ENCODE measurements around the gene MAD1L1.

Gene MAD1L1

GRCh38 chr7:2099048-2099957 is 133.4 kb downstream of the MAD1L1 start:
- no peak for DNase-seq

GRCh38 chr7:2098496-2098895 is 134.2 kb downstream of the MAD1L1 start:
- DNase-seq, result no peak

- DNase-seq, result no peak
These were observed 134.7 kb downstream of the MAD1L1 start for GRCh38 chr7:2098056-2098455.

GRCh38 chr7:2097492-2097891 is 135.3 kb downstream of the MAD1L1 start:
- DNase-seq, result no peak

- DNase-seq, result no peak
These were observed 135.9 kb downstream of the MAD1L1 start for GRCh38 chr7:2096692-2097387.

GRCh38 chr7:2095436-2095835 is 137.3 kb downstream of the MAD1L1 start:
- DNase-seq, result no peak

DNA sequence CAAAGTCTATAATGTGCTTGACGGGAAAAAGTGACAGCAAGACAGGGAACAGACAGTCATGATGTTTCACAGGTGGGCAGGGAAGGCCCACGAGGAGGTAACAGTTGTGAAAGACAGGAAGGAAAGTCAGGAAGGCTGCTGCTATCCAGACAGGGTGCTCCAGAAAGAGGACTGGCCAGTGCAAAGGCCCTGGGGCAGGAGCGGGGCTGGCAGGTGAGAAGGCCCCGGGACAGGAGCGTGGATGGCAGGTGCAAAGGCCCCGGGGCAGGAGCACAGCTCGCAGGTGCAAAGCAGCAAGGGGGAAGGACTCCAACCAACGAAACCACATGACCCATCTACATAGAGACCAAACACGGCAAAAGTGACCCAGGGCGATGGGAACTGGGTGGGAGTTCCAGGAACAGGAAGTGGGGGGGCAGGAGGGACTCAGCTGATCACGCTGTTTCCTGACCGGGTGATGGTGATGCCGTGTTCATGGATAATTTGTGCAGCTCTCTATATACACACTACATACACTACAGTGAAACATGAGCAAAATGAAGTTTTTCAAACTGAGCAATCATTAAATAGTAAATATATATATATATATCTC is 138.2 kb downstream of the MAD1L1 start:
- no peak for DNase-seq

- no peak for DNase-seq
These were observed 138.9 kb downstream of the MAD1L1 start for GRCh38 chr7:2093843-2094220.

DNA sequence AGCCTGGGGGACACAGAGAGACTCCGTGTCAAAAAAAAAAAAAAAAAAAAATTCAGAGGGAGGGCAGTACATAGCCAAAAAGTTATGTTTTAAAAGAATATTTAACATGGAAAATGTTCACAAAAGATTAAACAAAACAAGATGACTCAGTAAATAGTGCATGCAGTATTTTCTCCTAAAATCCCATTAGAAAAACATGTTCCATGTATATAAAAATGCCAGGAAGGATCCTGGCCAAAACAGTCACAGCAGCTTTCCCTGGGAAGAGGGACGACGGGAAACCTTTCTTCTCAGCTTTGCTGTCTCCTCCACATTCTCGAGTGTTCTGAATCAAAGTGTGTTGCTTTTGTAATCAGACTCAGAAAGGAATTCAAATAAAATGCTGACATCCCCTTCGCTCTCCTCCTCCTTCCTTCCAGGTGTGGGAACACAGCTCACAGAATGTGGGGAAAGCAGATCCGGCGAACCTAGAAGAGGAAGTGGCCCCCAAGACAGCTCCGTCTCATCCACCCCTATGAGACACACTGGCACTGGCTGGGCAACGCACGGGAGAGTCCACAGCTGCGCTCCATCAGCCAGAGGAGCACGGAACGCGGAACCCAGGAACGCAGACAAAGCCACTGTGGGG is 139.4 kb downstream of the MAD1L1 start:
- no peak for DNase-seq

DNA sequence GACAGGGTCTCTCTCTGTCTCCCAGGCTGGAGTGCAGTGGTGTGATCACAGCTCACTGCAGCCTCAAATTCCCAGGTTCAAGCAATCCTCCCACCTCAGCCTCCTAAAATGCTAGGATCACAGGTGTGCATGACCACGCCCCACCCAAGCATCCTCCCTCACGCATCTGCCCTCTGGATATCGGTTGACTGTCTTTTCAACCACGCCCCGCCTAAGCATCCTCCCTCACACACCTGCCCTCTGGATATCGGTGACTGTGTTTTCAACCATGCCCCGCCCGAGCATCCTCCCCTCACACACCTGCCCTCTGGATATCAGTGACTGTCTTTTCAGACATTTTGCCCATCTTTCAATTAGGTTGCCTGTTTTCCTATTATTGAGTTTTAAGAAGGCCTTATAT is 140.5 kb downstream of the MAD1L1 start:
- DNase-seq, result no peak

DNA sequence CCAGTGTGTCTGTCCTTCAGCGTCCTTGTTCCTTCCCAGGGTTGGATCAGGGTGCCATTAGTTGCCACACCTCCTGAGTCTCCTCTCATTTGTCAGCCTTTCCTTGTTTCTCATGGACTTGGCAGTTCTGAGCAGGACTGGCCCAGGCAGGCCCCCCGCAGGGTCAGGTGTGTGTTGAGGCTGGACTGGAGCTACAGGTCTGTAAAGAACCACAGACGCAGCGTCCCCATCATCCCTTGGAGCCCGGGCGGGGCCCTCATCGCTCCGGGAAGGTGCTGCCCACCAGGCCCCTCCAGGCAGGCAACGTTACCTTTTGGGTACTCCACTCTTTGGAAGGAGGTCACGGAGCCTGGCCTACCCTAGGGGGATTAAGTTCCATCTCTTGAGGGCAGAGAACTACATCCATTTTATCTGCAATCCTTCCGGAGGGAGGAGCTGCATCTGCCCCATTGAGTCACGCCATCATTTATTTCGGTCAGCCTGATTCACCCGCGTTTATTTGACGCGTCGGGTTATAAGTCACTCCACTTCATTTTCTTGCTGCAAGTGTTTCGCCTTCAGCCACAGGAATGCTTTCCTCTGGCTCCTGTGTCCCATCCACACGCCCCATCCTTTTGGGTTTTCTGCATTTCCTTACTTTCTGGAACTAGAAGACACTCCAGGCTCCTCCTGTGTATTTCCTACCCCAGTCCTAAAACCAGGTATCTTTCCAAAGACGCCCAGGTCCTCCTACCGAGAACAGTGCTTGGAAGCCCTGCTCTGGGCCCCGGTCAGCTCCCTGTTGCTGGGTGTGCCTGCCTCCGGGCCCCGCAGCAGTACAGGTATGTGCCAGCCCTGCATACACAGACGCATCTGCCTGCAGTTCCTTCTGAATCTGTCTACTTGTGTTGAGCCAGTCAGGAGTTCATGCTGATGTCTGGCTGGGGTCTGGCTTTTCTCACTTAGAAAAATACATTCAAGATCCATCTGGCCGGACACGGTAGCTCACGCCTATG is 141.9 kb downstream of the MAD1L1 start:
- no peak for DNase-seq

DNA sequence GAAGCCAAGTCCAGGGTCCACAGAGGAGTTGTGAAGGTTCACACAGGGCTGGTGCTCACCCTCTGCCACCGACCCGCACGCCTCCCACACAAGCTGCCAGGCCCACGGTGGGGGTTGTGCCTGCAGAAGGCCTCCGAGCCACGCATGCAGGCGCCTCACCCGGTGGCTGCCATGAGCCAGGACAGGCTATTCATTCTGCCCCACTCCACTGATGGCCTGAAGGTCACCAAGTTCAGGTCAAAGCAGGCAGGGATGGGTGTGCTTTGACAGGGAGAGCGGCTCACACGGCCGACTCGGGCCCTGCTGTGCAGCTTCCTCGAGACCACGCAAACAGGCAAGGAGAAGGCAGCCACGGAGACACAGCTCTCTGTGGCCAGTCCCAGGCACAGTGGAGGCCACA is 143.9 kb downstream of the MAD1L1 start:
- no peak for DNase-seq

DNA sequence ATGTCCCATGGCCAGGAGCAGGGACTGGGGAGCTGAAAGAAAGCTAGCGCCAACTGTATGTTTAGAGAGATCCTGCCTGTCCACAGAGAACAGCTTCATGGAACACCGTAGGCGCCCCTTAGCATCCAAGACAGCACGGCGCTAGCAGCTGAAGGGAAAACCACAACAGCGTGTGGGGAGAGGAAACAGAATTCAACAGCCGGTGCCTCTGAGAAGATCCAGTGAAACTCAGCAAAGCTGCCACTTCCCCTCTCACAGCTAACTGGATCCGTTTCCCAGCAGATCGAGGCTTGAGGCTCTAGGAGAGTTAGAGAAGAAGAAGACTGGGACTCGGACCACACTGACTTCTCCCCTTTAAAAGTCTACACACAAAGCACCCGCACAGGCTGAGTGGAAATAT is 145.0 kb downstream of the MAD1L1 start:
- no peak for DNase-seq

DNA sequence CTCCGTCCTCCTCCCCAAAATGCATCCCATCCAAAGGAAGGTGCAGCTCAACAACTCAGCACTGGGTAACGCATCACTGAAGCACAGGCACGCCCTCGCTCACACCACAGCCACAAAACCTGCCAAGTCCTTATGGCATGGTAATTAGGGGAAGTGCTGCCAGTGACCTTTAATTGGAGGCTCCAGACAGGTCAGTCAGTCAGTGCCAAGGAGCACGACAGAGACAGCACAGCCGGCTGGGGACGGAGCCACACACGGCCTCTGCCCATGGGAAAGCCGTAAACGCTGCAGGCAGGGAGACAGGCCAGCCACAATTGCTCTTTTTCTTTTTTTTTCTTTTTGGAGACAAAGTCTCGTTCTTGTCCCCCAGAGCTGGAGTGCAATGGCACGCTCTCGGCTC is 146.5 kb downstream of the MAD1L1 start:
- DNase-seq, result no peak

DNA sequence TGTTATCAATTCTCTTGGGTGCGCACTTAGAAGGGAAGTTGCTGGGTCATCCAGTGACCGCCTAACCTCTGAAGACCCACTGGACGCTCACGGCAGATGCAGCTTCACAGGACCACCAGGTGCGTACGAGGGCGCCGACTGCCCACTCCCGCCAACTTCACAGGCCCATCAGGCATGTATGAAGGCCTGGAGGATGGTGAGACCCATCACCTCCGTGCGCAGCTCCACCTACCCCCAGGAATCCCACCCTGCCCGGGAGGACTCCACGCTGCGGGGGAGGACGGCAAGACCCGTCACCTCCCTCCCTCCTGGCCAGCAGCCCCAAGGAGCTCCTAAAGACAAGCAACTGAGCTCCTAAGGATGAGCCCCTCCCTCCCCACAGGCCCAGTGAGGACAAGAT is 146.9 kb downstream of the MAD1L1 start:
- DNase-seq, result no peak

DNA sequence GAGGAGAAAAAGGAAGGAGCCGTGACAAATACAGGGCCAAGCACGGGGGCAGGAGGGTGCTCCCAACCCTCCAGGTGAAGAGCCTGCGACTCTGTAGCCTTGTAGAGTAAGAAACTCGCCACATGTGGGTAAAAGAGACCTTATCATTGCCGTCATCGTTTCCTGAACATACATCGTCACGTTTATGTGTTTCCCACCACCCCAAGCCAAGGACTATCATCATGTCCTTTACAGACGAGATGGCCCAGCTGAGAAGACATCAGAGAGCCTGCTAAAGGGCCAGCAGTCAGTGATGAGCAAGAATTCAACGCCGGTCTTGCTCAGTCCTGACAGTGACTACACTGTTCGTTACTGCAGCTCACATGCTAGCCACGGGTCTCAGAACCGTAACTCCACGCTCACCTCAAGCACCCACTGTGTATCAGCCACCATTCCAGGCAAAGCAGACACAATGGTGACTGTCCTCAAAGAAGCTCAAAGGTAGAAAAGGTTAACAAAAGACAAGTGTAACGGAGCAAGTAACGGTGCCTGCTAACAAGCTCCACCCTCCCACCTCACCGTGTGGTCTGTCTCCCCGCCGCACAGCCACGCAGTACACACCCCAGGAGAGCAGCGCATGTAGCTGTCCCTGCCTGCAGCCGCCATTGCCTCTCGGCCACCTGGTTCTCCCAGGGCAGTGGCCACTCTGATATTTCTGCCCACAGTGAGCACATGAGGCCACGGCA is 147.8 kb downstream of the MAD1L1 start:
- DNase-seq, result no peak

DNA sequence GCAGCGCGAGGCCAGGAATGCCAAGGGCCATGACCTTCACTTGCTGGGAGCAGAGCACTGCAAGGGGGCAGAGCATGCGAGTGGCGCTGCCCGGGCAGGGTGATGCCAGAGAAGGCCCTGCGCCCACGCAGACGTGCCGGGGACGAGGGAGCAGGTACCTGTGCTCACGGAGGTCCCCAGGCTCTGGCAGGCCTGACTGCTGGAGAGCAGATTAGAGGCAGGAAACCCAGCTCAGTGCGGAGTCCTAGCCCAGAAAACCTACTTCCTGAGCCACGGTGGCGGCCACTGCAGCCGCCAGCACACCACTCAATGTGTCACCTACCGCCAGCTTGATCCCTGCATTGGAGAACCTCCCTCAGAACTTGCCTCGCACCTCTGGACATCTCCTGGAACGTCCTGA is 148.4 kb downstream of the MAD1L1 start:
- no peak for DNase-seq

GRCh38 chr7:2083362-2083761 is 149.4 kb downstream of the MAD1L1 start:
- DNase-seq, result no peak

- DNase-seq, result no peak
These were observed 150.4 kb downstream of the MAD1L1 start for GRCh38 chr7:2082139-2082998.

- DNase-seq, result no peak
These were observed 151.1 kb downstream of the MAD1L1 start for GRCh38 chr7:2081526-2082135.

Measured in NCI-H1436 (cell line).